Neural crest cell (in vitro differentiated cells): ENCODE data around the gene TNFSF13. TPM values are rescaled to one million over a fixed set of nuclear protein-coding genes. Genes with fewer than 3 reads are reported as not detected.

Experiments used
- DNase-seq: peaks from one replicate; pipeline ENCODE4 v3.0.0; 2021; ENCODE audit warnings: low read depth, mixed read lengths, low spot score
- H3K27ac Mint-ChIP-seq: one replicate; pipeline ENCODE4 v1.8.0; 2021; ENCODE audit warnings: mild to moderate bottlenecking, mixed read lengths; ENCODE audit not compliant: unreplicated experiment
- H3K27me3 Mint-ChIP-seq: 2 replicates; pipeline ENCODE4 v1.8.0; 2021; ENCODE audit warnings: low read depth, mild to moderate bottlenecking, mixed read lengths
- H3K36me3 Mint-ChIP-seq: 2 replicates; pipeline ENCODE4 v1.8.0; 2021; ENCODE audit warnings: low read depth, mild to moderate bottlenecking, mixed read lengths
- H3K4me1 Mint-ChIP-seq: 2 replicates; pipeline ENCODE4 v1.8.0; 2021; ENCODE audit warnings: mixed read lengths
- H3K4me3 Mint-ChIP-seq: one replicate; pipeline ENCODE4 v1.8.0; 2021; ENCODE audit warnings: mild to moderate bottlenecking, mixed read lengths
- H3K9me3 Mint-ChIP-seq: 2 replicates; pipeline ENCODE4 v1.8.0; 2021; ENCODE audit warnings: mixed read lengths
- CTCF ChIP-seq: fragments of 200-600 bp; sonication (generic); conservative IDR thresholded peaks from 2 replicates; pipeline ENCODE4 v1.5.0; 2021; ENCODE audit warnings: antibody characterized with exemption, mild to moderate bottlenecking
- total RNA-seq: library from RNA; stranded (reverse); gene quantifications from 2 replicates; pipeline ENCODE4 v1.2.1, GENCODE V29; 2021

The TNFSF13 gene
- total RNA-seq, 1 donor from 2014 or later, result 0.86 TPM

- Mint-ChIP-seq H3K27me3 (peaks cover 4% of the 10 kb centered on the region), H3K4me3 (no peak overlapping the region), H3K27ac (no peak overlapping the region), H3K4me1 (no peaks in the 10 kb centered on the region), H3K9me3 (peaks cover 14% of the 10 kb centered on the region), H3K36me3 (peaks cover 19% of the 10 kb centered on the region)
- no peak for TF ChIP-seq CTCF
- DNase-seq, result no peak
These were observed 28.3 kb upstream of the TNFSF13 start for GRCh38 chr17:7530023-7530900.

GRCh38 chr17:7538050-7538449 lies 20.5 kb upstream of the TNFSF13 start:
- H3K27me3 Mint-ChIP-seq, result peaks cover under 1% of the 10 kb centered on the region
- no peak for TF ChIP-seq CTCF

GRCh38 chr17:7538891-7539545 lies 19.5 kb upstream of the TNFSF13 start:
- no peak for DNase-seq
- peaks cover 10% of the 10 kb centered on the region for H3K27me3 Mint-ChIP-seq
- no peaks in the 10 kb centered on the region for H3K4me1 Mint-ChIP-seq
- H3K9me3 Mint-ChIP-seq, result peaks cover 7% of the 10 kb centered on the region
- TF ChIP-seq CTCF, result no peak
- no peak overlapping the region for H3K4me3 Mint-ChIP-seq
- peaks cover 8% of the 10 kb centered on the region for H3K36me3 Mint-ChIP-seq
- H3K27ac Mint-ChIP-seq, result no peak overlapping the region

More at GRCh38 chr17:7538050-7538449, 20.5 kb upstream of the TNFSF13 start:
- Mint-ChIP-seq H3K36me3 (peaks cover 8% of the 10 kb centered on the region), H3K27ac (no peak overlapping the region), H3K9me3 (peaks cover 7% of the 10 kb centered on the region), H3K4me3 (no peak overlapping the region), H3K4me1 (no peaks in the 10 kb centered on the region)
- no peak for DNase-seq

- H3K27ac Mint-ChIP-seq, result no peak overlapping the region
- TF ChIP-seq CTCF, result no peak
- H3K9me3 Mint-ChIP-seq, result peaks cover 7% of the 10 kb centered on the region
- no peak for DNase-seq
- H3K4me1 Mint-ChIP-seq, result no peaks in the 10 kb centered on the region
- H3K36me3 Mint-ChIP-seq, result peaks cover 3% of the 10 kb centered on the region
- no peak overlapping the region for H3K4me3 Mint-ChIP-seq
- peaks cover 10% of the 10 kb centered on the region for H3K27me3 Mint-ChIP-seq
These were observed 17.4 kb upstream of the TNFSF13 start for GRCh38 chr17:7541074-7541621.

GRCh38 chr17:7544911-7545310 lies 13.6 kb upstream of the TNFSF13 start:
- TF ChIP-seq CTCF, result no peak
- Mint-ChIP-seq H3K27me3 (peaks cover 19% of the 10 kb centered on the region), H3K36me3 (no peaks in the 10 kb centered on the region), H3K4me3 (no peak overlapping the region), H3K9me3 (no peaks in the 10 kb centered on the region), H3K4me1 (peaks cover 11% of the 10 kb centered on the region), H3K27ac (no peak overlapping the region)
- no peak for DNase-seq
